Breast epithelium (tissue), 3 donors: Measurements from ENCODE around the gene ASS1.

ENCODE experiments used
- POLR2A ChIP-seq: fragments of 450-650 bp; IDR thresholded peaks from one replicate; pipeline ENCODE4 v1.6.1; 2016; ENCODE audit warnings: antibody characterized with exemption, mild to moderate bottlenecking, moderate library complexity
- POLR2AphosphoS5 ChIP-seq, 3 donors: sonication (generic); formaldehyde crosslinking; IDR thresholded peaks; one replicate each; pipeline ENCODE4 v1.6.1; 2017; ENCODE audit warnings: antibody characterized with exemption in 3 of 3
- TF ChIP-seq, protein P1 (sequence below), 3 donors: fragments of 450-650 bp; IDR thresholded peaks; one replicate each; pipeline ENCODE4 v1.5.1; 2016 to 2017; ENCODE audit warnings: antibody characterized with exemption in 3 of 3, mild to moderate bottlenecking in 3 of 3, moderate library complexity in 3 of 3

DNA sequence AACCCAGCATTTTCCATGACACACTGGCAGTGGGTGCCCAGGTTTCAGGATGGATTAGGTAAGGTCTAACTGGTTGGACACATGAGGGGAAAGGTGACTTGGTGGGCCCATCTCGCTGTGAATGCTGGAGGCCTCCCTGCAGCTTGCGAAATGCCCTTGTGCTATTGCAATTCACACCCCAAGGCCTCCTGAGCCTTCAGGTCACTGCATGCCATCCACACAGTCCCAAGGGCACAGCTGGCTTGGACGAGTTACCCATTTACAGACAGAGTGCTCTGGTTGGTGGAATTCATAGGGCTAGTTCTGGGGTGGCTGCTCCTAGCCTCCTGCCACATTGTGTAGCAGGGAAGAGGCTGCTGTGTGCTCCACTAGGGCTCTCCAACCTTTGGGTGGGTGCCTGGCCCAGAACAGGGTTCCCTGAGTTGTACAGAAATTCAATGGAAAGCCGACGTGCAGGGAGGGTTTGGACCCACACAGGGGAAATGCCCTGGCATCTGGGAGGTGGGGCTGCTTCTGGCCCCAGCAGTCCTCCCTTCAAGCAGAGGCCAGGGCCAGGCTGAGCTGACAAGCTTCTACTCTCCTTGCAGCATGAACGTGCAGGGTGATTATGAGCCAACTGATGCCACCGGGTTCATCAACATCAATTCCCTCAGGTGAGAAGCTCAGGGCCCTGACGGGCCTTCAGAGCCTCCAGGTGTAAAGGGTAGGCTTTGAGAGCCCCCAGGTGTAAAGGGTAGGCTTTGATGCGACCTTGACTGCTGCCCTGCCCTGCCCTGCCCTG, 54.3 kb downstream of the ASS1 start:
- TF ChIP-seq, protein P1, sequence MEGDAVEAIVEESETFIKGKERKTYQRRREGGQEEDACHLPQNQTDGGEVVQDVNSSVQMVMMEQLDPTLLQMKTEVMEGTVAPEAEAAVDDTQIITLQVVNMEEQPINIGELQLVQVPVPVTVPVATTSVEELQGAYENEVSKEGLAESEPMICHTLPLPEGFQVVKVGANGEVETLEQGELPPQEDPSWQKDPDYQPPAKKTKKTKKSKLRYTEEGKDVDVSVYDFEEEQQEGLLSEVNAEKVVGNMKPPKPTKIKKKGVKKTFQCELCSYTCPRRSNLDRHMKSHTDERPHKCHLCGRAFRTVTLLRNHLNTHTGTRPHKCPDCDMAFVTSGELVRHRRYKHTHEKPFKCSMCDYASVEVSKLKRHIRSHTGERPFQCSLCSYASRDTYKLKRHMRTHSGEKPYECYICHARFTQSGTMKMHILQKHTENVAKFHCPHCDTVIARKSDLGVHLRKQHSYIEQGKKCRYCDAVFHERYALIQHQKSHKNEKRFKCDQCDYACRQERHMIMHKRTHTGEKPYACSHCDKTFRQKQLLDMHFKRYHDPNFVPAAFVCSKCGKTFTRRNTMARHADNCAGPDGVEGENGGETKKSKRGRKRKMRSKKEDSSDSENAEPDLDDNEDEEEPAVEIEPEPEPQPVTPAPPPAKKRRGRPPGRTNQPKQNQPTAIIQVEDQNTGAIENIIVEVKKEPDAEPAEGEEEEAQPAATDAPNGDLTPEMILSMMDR (IDR thresholded peaks at IDR 0.05), result no peak
- TF ChIP-seq POLR2A (no peak), POLR2AphosphoS5 (IDR thresholded peaks at IDR 0.05) (no peak)
